A673 (cell line): ENCODE data around the gene MAEA. TPM values are rescaled to one million over a fixed set of nuclear protein-coding genes. Genes with fewer than 3 reads are reported as not detected.

Source experiments
- BruUV-seq: library from RNA; stranded (reverse); fragments of 400-500 nt; replicated peaks from 2 replicates; lab custom pipeline; 2021; lab: Mats Ljungman, UMichigan
- CTCF ChIA-PET: fragments of 300-600 bp; sonication (Branson Sonifier 250); formaldehyde crosslinking; loops from one replicate; lab custom pipeline; 2022; ENCODE audit warnings: antibody characterized with exemption; lab: Charles Lee
- POLR2A ChIA-PET: fragments of 300-600 bp; sonication (Branson Sonifier 250); formaldehyde crosslinking; loops from one replicate; lab custom pipeline; 2022; ENCODE audit warnings: antibody characterized with exemption; ENCODE audit not compliant: low non-redundant PET; lab: Charles Lee
- DNase-seq: peaks from one replicate; pipeline ENCODE4 v3.0.0-alpha.2; 2015; ENCODE audit warnings: low spot score
- H3K27ac ChIP-seq: fragments of 200-600 bp; sonication (generic); 2 replicates; pipeline ENCODE4 v1.5.1; 2016; ENCODE audit warnings: mixed run types, low read depth, mild to moderate bottlenecking, mixed read lengths, antibody characterized with exemption, low read length; ENCODE audit not compliant: poor library complexity, severe bottlenecking
- H3K27me3 ChIP-seq: fragments of 200-600 bp; sonication (generic); replicated peaks from 2 replicates; pipeline ENCODE4 v1.6.1; 2017; ENCODE audit warnings: mixed run types, low read depth, mild to moderate bottlenecking, mixed read lengths, antibody characterized with exemption, low read length; ENCODE audit not compliant: insufficient read depth, poor library complexity
- H3K36me3 ChIP-seq: fragments of 200-600 bp; sonication (generic); 2 replicates; pipeline ENCODE4 v1.6.1; 2016; ENCODE audit warnings: mixed run types, mild to moderate bottlenecking, mixed read lengths, antibody characterized with exemption, low read length; ENCODE audit not compliant: insufficient read depth, poor library complexity, severe bottlenecking
- H3K4me1 ChIP-seq: fragments of 200-600 bp; sonication (generic); 2 replicates; pipeline ENCODE4 v1.6.1; 2017; ENCODE audit warnings: mixed run types, mild to moderate bottlenecking, mixed read lengths, antibody characterized with exemption, low read length; ENCODE audit not compliant: insufficient read depth, poor library complexity, severe bottlenecking
- H3K4me3 ChIP-seq: fragments of 200-600 bp; sonication (generic); 2 replicates; pipeline ENCODE4 v1.5.1; 2016; ENCODE audit warnings: low read depth, mixed run types, mild to moderate bottlenecking, mixed read lengths, low read length; ENCODE audit not compliant: poor library complexity, severe bottlenecking
- H3K9me3 ChIP-seq: fragments of 200-600 bp; sonication (generic); 2 replicates; pipeline ENCODE4 v1.6.1; 2016; ENCODE audit warnings: mixed run types, low read depth, mild to moderate bottlenecking, mixed read lengths, antibody characterized with exemption, low read length; ENCODE audit not compliant: poor library complexity, severe bottlenecking
- EZH2 ChIP-seq: fragments of 200-600 bp; sonication (generic); IDR thresholded peaks from 2 replicates; pipeline ENCODE4 v1.6.1; 2017; ENCODE audit warnings: borderline replicate concordance, low read depth, mild to moderate bottlenecking, mixed read lengths, antibody characterized with exemption, low read length; ENCODE audit not compliant: poor library complexity, severe bottlenecking
- intact Hi-C: fragments of 100-400 bp; cut with micrococcal nuclease; formaldehyde crosslinking; loops from one replicate; pipeline ENCODE4 v1.10.0; 2022; ENCODE audit not compliant: unreplicated experiment
- total RNA-seq: library from RNA; stranded (reverse); gene quantifications from 2 replicates; pipeline ENCODE4 v1.2.3, GENCODE V29; 2021
- TF ChIP-seq, protein P1 (sequence below): fragments of 300-800, 200-600 bp; sonication (generic); conservative IDR thresholded peaks from 2 replicates; pipeline ENCODE4 v1.5.1; 2017; ENCODE audit warnings: low read depth, mild to moderate bottlenecking, antibody characterized with exemption, low read length, moderate library complexity, mixed read lengths

Gene MAEA
- total RNA-seq, 1 experiment from 2014 or later: 87.0 TPM

DNA sequence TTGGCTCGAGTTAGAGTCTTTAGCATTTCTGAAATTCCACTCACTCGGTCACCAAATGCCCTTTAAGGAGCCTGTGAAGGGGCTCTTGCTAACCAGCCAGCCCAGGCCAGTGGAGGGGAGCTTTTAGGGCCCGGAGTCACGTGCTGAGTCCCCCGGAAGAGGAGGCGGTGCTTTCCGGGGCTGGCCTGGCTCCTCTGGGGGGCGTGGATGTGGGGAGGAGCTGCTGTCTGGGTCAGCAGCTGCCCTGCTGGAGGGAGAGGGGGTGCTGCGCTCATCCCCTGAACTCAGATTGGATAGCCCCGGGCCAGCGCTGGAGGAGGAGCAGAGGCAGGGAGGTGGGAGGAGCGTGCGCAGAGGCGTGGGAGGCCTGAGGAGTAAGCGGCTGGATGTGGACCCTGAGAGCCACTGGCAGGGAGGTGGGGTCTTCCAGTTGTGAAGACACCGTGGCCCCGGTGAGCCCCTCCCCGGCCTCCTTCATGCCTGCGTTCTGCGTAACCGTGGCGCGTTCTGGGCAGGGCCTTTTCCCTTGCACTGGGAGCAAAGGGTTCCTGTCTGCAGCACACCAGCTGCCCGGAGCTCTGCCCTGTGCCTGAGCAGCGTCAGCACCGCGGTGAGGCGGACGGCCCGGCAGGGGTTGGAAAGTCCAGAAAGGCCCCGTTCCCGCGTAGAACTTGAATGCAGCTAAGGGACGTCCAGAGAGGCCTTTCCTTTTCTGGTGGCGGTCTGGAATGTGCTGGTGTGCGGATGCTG, 19.7 kb downstream of the MAEA start:
- POLR2A ChIA-PET: no interaction called here
- Histone ChIP-seq H3K36me3 (peaks cover 23% of the 10 kb centered on the region), H3K9me3 (no peaks in the 10 kb centered on the region), H3K27ac (peak overlapping the region; percentile 62), H3K27me3 (no peaks in the 10 kb centered on the region), H3K4me3 (no peak overlapping the region), H3K4me1 (peaks cover 17% of the 10 kb centered on the region)
- TF ChIP-seq EZH2: no peak
- TF ChIP-seq, protein P1, sequence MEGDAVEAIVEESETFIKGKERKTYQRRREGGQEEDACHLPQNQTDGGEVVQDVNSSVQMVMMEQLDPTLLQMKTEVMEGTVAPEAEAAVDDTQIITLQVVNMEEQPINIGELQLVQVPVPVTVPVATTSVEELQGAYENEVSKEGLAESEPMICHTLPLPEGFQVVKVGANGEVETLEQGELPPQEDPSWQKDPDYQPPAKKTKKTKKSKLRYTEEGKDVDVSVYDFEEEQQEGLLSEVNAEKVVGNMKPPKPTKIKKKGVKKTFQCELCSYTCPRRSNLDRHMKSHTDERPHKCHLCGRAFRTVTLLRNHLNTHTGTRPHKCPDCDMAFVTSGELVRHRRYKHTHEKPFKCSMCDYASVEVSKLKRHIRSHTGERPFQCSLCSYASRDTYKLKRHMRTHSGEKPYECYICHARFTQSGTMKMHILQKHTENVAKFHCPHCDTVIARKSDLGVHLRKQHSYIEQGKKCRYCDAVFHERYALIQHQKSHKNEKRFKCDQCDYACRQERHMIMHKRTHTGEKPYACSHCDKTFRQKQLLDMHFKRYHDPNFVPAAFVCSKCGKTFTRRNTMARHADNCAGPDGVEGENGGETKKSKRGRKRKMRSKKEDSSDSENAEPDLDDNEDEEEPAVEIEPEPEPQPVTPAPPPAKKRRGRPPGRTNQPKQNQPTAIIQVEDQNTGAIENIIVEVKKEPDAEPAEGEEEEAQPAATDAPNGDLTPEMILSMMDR: no peak
- peak; percentile 80 for DNase-seq
- BruUV-seq: no TSS peak
- CTCF ChIA-PET: no interaction called here
- intact Hi-C loops: no loop called here

DNA sequence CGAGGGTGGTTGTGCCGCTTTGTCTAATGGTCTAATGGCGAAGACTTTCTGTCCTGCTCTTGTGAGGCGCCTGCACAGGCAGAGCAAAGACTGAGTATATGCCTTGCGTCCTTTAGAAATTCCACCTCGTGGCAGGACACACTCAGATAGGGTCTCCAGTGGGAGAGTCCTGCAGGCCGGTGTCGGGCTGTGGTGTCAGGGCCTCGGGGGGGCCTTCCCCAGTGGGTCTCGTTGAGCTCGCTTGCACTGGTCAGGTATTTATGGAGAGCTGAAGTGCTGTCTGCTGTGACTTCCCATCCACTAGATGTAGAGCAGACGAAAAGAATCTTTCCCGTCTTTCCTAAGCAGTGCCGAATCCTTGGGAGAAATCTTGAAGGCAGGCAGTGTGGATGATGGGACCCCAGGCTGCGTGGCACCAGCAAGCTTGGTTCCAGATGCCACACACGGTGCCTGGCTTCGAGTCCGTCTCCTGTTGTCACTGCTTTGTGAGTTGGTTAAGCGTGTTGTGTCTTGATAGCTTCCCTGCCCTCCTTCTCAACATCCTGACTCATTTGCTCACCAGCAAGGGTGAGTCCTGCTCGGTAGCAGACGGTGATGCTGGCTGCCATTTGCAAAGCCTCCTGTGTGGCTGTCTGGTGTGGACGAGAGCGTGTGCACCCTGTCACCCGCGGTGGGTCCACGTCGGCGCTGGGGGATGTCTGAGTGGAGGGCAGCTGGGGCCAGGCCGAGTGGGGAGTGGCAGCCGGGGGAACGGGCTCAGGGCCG, 20.5 kb downstream of the MAEA start:
- peaks cover 24% of the 10 kb centered on the region for H3K36me3 ChIP-seq
- no TSS peak for BruUV-seq
- intact Hi-C loops: no loop called here
- no peak for DNase-seq
- peaks cover 17% of the 10 kb centered on the region for H3K4me1 ChIP-seq
- no peak for TF ChIP-seq EZH2
- TF ChIP-seq, protein P1: no peak
- ChIA-PET POLR2A (no interaction called here), CTCF (no interaction called here)
- no peaks in the 10 kb centered on the region for H3K9me3 ChIP-seq
- H3K4me3 ChIP-seq: no peak overlapping the region
- H3K27me3 ChIP-seq: no peaks in the 10 kb centered on the region
- H3K27ac ChIP-seq: peak overlapping the region; percentile 42

DNA sequence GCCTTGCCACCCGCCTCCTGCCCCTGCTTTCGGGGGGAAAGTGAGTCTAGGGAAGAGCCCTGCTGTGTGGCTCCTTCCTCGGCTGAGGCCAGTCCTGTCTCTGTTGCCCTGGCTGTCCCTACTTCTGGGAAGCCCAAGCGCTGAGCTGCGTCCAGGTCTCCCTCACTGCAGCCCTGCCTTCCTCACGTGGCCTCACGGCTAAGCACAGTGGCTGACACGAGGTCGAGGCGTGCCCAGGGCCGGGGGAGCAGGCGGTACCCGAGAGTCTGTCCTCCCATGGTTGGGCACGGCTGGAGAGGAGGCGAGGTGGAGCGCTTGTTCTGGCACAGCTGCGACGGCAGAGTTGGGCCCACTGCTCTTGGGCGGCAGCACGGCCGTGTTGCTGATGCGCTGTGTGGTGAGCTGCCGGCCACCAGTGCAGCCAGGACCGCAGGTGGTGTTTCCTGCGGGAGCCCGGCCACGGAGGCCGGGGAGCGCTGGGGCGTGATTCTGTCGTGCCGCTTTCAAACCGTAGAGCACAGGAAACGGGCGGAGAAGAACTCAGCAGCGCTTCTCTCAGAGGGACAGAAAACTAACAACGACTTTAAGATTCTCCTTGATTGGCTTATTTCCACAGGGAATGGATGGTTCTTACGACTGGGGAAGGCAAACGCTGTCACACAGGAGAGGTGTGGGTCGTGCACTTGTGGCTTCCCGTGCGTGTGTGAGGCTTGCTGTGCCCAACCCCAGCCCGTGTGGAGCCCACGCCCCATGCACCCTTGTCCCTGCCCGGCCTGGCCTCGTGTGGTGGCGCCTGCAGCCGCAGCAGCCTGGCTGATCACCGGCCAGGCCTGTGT, 21.3 kb downstream of the MAEA start:
- Histone ChIP-seq H3K9me3 (no peaks in the 10 kb centered on the region), H3K4me3 (no peak overlapping the region), H3K4me1 (peaks cover 17% of the 10 kb centered on the region), H3K27ac (peak overlapping the region; percentile 23), H3K36me3 (peaks cover 22% of the 10 kb centered on the region), H3K27me3 (no peaks in the 10 kb centered on the region)
- no TSS peak for BruUV-seq
- no peak for DNase-seq
- POLR2A ChIA-PET: no interaction called here
- intact Hi-C loops: no loop called here
- TF ChIP-seq, protein P1: no peak
- no peak for TF ChIP-seq EZH2
- CTCF ChIA-PET: no interaction called here
